Breast epithelium (tissue), 4 donors: ENCODE results near the gene ZBED4. TPM values are rescaled to one million over a fixed set of nuclear protein-coding genes. Genes with fewer than 3 reads are reported as not detected.

Experiments
- DNase-seq, 2 donors: peaks; one replicate each; pipeline ENCODE4 v3.0.0-alpha.2; 2019; ENCODE audit warnings: low spot score in 2 of 2
- H3K27ac ChIP-seq, 2 donors: fragments of 200-600 bp; sonication (generic) in 1 of 2; one replicate each; pipeline ENCODE4 v1.5.1; 2016 to 2019; ENCODE audit warnings: mild to moderate bottlenecking in 1 of 2
- H3K27me3 ChIP-seq, 2 donors: fragments of 200-600 bp; sonication (generic) in 1 of 2; one replicate each; pipeline versions ENCODE4 v1.5.1 to v1.6.0; 2017 to 2019; ENCODE audit warnings: control low read depth in 1 of 2, mild to moderate bottlenecking in 1 of 2
- H3K36me3 ChIP-seq: fragments of 200-600 bp; one replicate; pipeline ENCODE4 v1.5.1; 2019
- H3K4me1 ChIP-seq, 2 donors: fragments of 200-600 bp; sonication (generic); one replicate each; pipeline ENCODE4 v1.5.1; 2016 to 2019; ENCODE audit warnings: control low read depth in 1 of 2
- H3K4me3 ChIP-seq, 3 donors: fragments of 200-600 bp; sonication (generic); 1 replicate in 2 of 3; 2 replicates in 1 of 3; pipeline ENCODE4 v1.5.1; 2016 to 2019; ENCODE audit warnings: mild to moderate bottlenecking in 3 of 3, moderate library complexity in 2 of 3
- H3K9me3 ChIP-seq, 2 donors: fragments of 200-600 bp; sonication (generic) in 1 of 2; one replicate each; pipeline ENCODE4 v1.5.1; 2016 to 2019; ENCODE audit warnings: control low read depth in 1 of 2
- CTCF ChIP-seq, 3 donors: fragments of 450-650 bp; IDR thresholded peaks; one replicate each; pipeline ENCODE4 v1.5.1; 2016 to 2017; ENCODE audit warnings: antibody characterized with exemption in 3 of 3, mild to moderate bottlenecking in 3 of 3, moderate library complexity in 3 of 3
- POLR2A ChIP-seq: fragments of 450-650 bp; IDR thresholded peaks from one replicate; pipeline ENCODE4 v1.6.1; 2016; ENCODE audit warnings: antibody characterized with exemption, mild to moderate bottlenecking, moderate library complexity
- POLR2AphosphoS5 ChIP-seq, 3 donors: sonication (generic); formaldehyde crosslinking; IDR thresholded peaks; one replicate each; pipeline ENCODE4 v1.6.1; 2017; ENCODE audit warnings: antibody characterized with exemption in 3 of 3
- intact Hi-C: fragments of 100-400 bp; cut with DNase I; formaldehyde crosslinking; loops from one replicate; pipeline ENCODE4 v1.15.1; 2023; ENCODE audit warnings: low total_unique reads
- total RNA-seq, 3 donors: library from RNA; depleted of rRNA; stranded (reverse); fragments of >200 nt; gene quantifications; one replicate each; pipeline ENCODE4 v1.1.0, GENCODE V29; 2016

Gene ZBED4
- total RNA-seq, 3 donors from 2014 or later, result 7.5 to 11.3 (median 10.5) TPM

GRCh38 chr22:49893025-49893424 is 39.4 kb downstream of the ZBED4 start:
- H3K27me3 ChIP-seq, result no peaks in the 10 kb centered on the region
- intact Hi-C loops, result no loop called here
- H3K36me3 ChIP-seq, result no peaks in the 10 kb centered on the region
- H3K4me1 ChIP-seq, result no peaks in the 10 kb centered on the region
- no peak overlapping the region for H3K27ac ChIP-seq
- no peak for TF ChIP-seq POLR2A
- TF ChIP-seq POLR2AphosphoS5 (IDR thresholded peaks at IDR 0.05), result no peak
- TF ChIP-seq CTCF (IDR thresholded peaks at IDR 0.05), result no peak
- DNase-seq, result no peak
- H3K9me3 ChIP-seq, result no peaks in the 10 kb centered on the region
- no peak overlapping the region for H3K4me3 ChIP-seq

- intact Hi-C loops, result no loop called here
Measured at GRCh38 chr22:49894322-49895054, 40.8 kb downstream of the ZBED4 start.

GRCh38 chr22:49896201-49896600 is 42.6 kb downstream of the ZBED4 start:
- no peaks in the 10 kb centered on the region for H3K4me1 ChIP-seq
- H3K36me3 ChIP-seq, result no peaks in the 10 kb centered on the region

More at GRCh38 chr22:49894322-49895054, 40.8 kb downstream of the ZBED4 start:
- Histone ChIP-seq H3K27ac (no peak overlapping the region), H3K27me3 (no peaks in the 10 kb centered on the region), H3K4me3 (no peak overlapping the region), H3K4me1 (no peaks in the 10 kb centered on the region), H3K36me3 (no peaks in the 10 kb centered on the region), H3K9me3 (no peaks in the 10 kb centered on the region)
- TF ChIP-seq POLR2A (no peak), POLR2AphosphoS5 (IDR thresholded peaks at IDR 0.05) (no peak), CTCF (IDR thresholded peaks at IDR 0.05) (no peak)
- DNase-seq, result no peak

GRCh38 chr22:49897015-49897684 is 43.5 kb downstream of the ZBED4 start:
- H3K4me1 ChIP-seq, result no peaks in the 10 kb centered on the region
- H3K36me3 ChIP-seq, result no peaks in the 10 kb centered on the region
- H3K4me3 ChIP-seq, result no peak overlapping the region
- intact Hi-C loops, result no loop called here
- H3K27me3 ChIP-seq, result no peaks in the 10 kb centered on the region
- H3K9me3 ChIP-seq, result no peaks in the 10 kb centered on the region
- DNase-seq, result no peak
- TF ChIP-seq POLR2AphosphoS5 (IDR thresholded peaks at IDR 0.05) (no peak), POLR2A (no peak), CTCF (IDR thresholded peaks at IDR 0.05) (no peak)
- no peak overlapping the region for H3K27ac ChIP-seq

More at GRCh38 chr22:49896201-49896600, 42.6 kb downstream of the ZBED4 start:
- intact Hi-C loops, result no loop called here
- no peaks in the 10 kb centered on the region for H3K9me3 ChIP-seq
- DNase-seq, result no peak
- H3K27ac ChIP-seq, result no peak overlapping the region
- TF ChIP-seq POLR2AphosphoS5 (IDR thresholded peaks at IDR 0.05) (no peak), POLR2A (no peak), CTCF (IDR thresholded peaks at IDR 0.05) (no peak)
- H3K27me3 ChIP-seq, result no peaks in the 10 kb centered on the region
- no peak overlapping the region for H3K4me3 ChIP-seq

GRCh38 chr22:49899530-49899929 is 45.9 kb downstream of the ZBED4 start:
- intact Hi-C loops, result no loop called here
- no peak overlapping the region for H3K4me3 ChIP-seq
- no peaks in the 10 kb centered on the region for H3K27me3 ChIP-seq
- no peaks in the 10 kb centered on the region for H3K9me3 ChIP-seq
- H3K36me3 ChIP-seq, result peaks cover 4% of the 10 kb centered on the region
- H3K27ac ChIP-seq, result no peak overlapping the region
- no peaks in the 10 kb centered on the region for H3K4me1 ChIP-seq
- no peak for TF ChIP-seq POLR2AphosphoS5 (IDR thresholded peaks at IDR 0.05)
- TF ChIP-seq CTCF (IDR thresholded peaks at IDR 0.05), result no peak
- no peak for TF ChIP-seq POLR2A
- DNase-seq, result no peak
